GM21825 (cell line): ENCODE data around the gene SECISBP2L.
"Not testable (repeated sequence)": the region's sequence is repeated elsewhere in the genome, so short reads cannot be mapped to it uniquely, and the experiment has no call there.

Source experiments
- ATAC-seq: cut with Tn5 transposase; IDR thresholded peaks from one replicate; pipeline ENCODE4 v1.9.1; 2021; ENCODE audit warnings: mild to moderate bottlenecking, moderate library complexity; ENCODE audit not compliant: unreplicated experiment

SECISBP2L gene

GRCh38 chr15:48996276-48996675, 50.0 kb downstream of the SECISBP2L start:
- ATAC-seq, result no peak

GRCh38 chr15:48993380-48993779, 52.9 kb downstream of the SECISBP2L start:
- ATAC-seq, result no peak

- ATAC-seq, result peak; percentile 85
Observed at GRCh38 chr15:48992545-48992944, 53.7 kb downstream of the SECISBP2L start.

- peak; percentile 13 for ATAC-seq
Observed at GRCh38 chr15:48992096-48992495, 54.1 kb downstream of the SECISBP2L start.

GRCh38 chr15:48989170-48989569, 57.1 kb downstream of the SECISBP2L start:
- ATAC-seq, result no peak

- no peak for ATAC-seq
Observed at GRCh38 chr15:48987142-48987541, 59.1 kb downstream of the SECISBP2L start.

GRCh38 chr15:48986240-48986639, 60.0 kb downstream of the SECISBP2L start:
- no peak for ATAC-seq

- ATAC-seq, result no peak
Observed at GRCh38 chr15:48985516-48985915, 60.7 kb downstream of the SECISBP2L start.

GRCh38 chr15:48984811-48985352, 61.4 kb downstream of the SECISBP2L start:
- ATAC-seq, result no peak

GRCh38 chr15:48984021-48984710, 62.1 kb downstream of the SECISBP2L start:
- ATAC-seq, result no peak

- no peak for ATAC-seq
Observed at GRCh38 chr15:48983300-48983699, 62.9 kb downstream of the SECISBP2L start.

- ATAC-seq, result no peak
Observed at GRCh38 chr15:48981941-48982340, 64.3 kb downstream of the SECISBP2L start.

- no peak for ATAC-seq
Observed at GRCh38 chr15:48978638-48979037, 67.6 kb downstream of the SECISBP2L start.

GRCh38 chr15:48976444-48977088, 69.7 kb downstream of the SECISBP2L start:
- no peak for ATAC-seq

GRCh38 chr15:48975472-48976419, 70.5 kb downstream of the SECISBP2L start:
- peak; percentile 96 for ATAC-seq

- ATAC-seq, result no peak
Observed at GRCh38 chr15:48974882-48975281, 71.4 kb downstream of the SECISBP2L start.

GRCh38 chr15:48972750-48973503, 73.3 kb downstream of the SECISBP2L start:
- no peak for ATAC-seq

- not testable (repeated sequence) for ATAC-seq
Observed at GRCh38 chr15:48970926-48971325, 75.3 kb downstream of the SECISBP2L start.

GRCh38 chr15:48968066-48968465, 78.2 kb downstream of the SECISBP2L start:
- no peak for ATAC-seq

GRCh38 chr15:48967336-48967735, 78.9 kb downstream of the SECISBP2L start:
- ATAC-seq, result no peak
